HepG2 (cell line): ENCODE data around the gene RHOT2. TPM values are rescaled to one million over a fixed set of nuclear protein-coding genes. Genes with fewer than 3 reads are reported as not detected.

Experiments used
- ATAC-seq: fragments of 200-7000 bp; cut with Tn5 transposase; 3 replicates; pipeline ENCODE4 v1.9.1; 2020; ENCODE audit warnings: mild to moderate bottlenecking, moderate library complexity
- BruUV-seq: library from RNA; stranded (reverse); fragments of 400-500 nt; replicated peaks from 2 replicates; lab custom pipeline; 2021; lab: Mats Ljungman, UMichigan
- CTCF ChIA-PET: fragments of 300-600 bp; formaldehyde crosslinking; extraction: SDS; loops from one replicate; lab custom pipeline; 2021; ENCODE audit warnings: low total read pairs, inconsistent platforms, low intra/inter-chr PET ratio; lab: Yijun Ruan, JAX
- POLR2A ChIA-PET: fragments of 350-600 bp; sonication (Branson Sonifier 250); formaldehyde crosslinking; loops from one replicate; lab custom pipeline; 2020; ENCODE audit warnings: antibody characterized with exemption, inconsistent platforms; lab: Yijun Ruan, JAX
- DNase-seq: peaks from one replicate; pipeline ENCODE4 v3.0.0-alpha.2; 2015; ENCODE audit warnings: low spot score
- FAIRE-seq: peaks from 3 replicates; lab custom pipeline; 2011; peaks lifted over from hg19 to GRCh38; lab: Jason Lieb, UNC
- H2AFZ ChIP-seq: one replicate; pipeline ENCODE4 v1.6.1; 2011; ENCODE audit warnings: low read length, inconsistent platforms
- H3K27ac ChIP-seq: fragments of 300-600 bp; 3 replicates; pipeline ENCODE4 v1.8.0; 2011; ENCODE audit warnings: mixed run types, mild to moderate bottlenecking, mixed read lengths, low read length, inconsistent platforms; ENCODE audit not compliant: insufficient read depth; ENCODE audit errors: extremely low read length
- H3K27me3 ChIP-seq, 2 experiments: fragments of 200-600 bp in 1 of 2; 2 replicates in 1 of 2; 3 replicates in 1 of 2; pipeline versions ENCODE4 v1.6.0 to v1.8.0; 2011; ENCODE audit warnings: low read length in 2 of 2, mild to moderate bottlenecking in 2 of 2, moderate library complexity in 2 of 2, inconsistent platforms in 1 of 2; ENCODE audit not compliant: insufficient read depth in 2 of 2, control insufficient read depth in 1 of 2
- H3K36me3 ChIP-seq, 2 experiments: fragments of 200-600 bp in 1 of 2; replicated peaks in 1 of 2; 2 replicates in 1 of 2; 3 replicates in 1 of 2; pipeline versions ENCODE4 v1.5.1 to v1.8.0; 2011; ENCODE audit warnings: low read length in 2 of 2, inconsistent platforms in 1 of 2; ENCODE audit not compliant: insufficient read depth in 2 of 2, control insufficient read depth in 1 of 2
- H3K4me1 ChIP-seq: 2 replicates; pipeline ENCODE4 v1.5.1; 2012; ENCODE audit warnings: low read length, inconsistent platforms; ENCODE audit not compliant: insufficient read depth
- H3K4me2 ChIP-seq: 2 replicates; pipeline ENCODE4 v1.6.0; 2011; ENCODE audit warnings: low read depth, low read length, inconsistent platforms
- H3K4me3 ChIP-seq, 3 experiments: fragments of 200-600 bp in 1 of 3; sonication (generic), shearing (Covaris generic) in 1 of 3; replicated peaks in 1 of 3; 2 replicates each; pipeline ENCODE4 v1.5.1; 2011 to 2016; ENCODE audit warnings: low read length in 3 of 3, inconsistent platforms in 2 of 3, low read depth in 2 of 3, mild to moderate bottlenecking in 2 of 3, control low read depth in 1 of 3, mixed read lengths in 1 of 3; ENCODE audit not compliant: insufficient read depth in 1 of 3
- H3K79me2 ChIP-seq: one replicate; pipeline ENCODE4 v1.6.1; 2011; ENCODE audit warnings: low read length, inconsistent platforms; ENCODE audit not compliant: insufficient read depth
- H3K9ac ChIP-seq: 2 replicates; pipeline ENCODE4 v1.6.0; 2011; ENCODE audit warnings: mild to moderate bottlenecking, low read depth, low read length, inconsistent platforms; ENCODE audit not compliant: insufficient read depth
- H3K9me3 ChIP-seq: 2 replicates; pipeline ENCODE4 v1.5.1; 2012; ENCODE audit warnings: mild to moderate bottlenecking, low read length
- H4K20me1 ChIP-seq: 2 replicates; pipeline ENCODE4 v1.6.0; 2011; ENCODE audit warnings: inconsistent platforms, mild to moderate bottlenecking, low read length, moderate library complexity; ENCODE audit not compliant: insufficient read depth
- ARNT2 ChIP-seq: sonication (generic); formaldehyde crosslinking; IDR thresholded peaks from 2 replicates; pipeline ENCODE4 v1.8.0; 2022; ENCODE audit warnings: mild to moderate bottlenecking, low read depth, missing genetic modification reagents, moderate library complexity
- CENPX ChIP-seq: sonication (generic); formaldehyde crosslinking; IDR thresholded peaks from 2 replicates; pipeline ENCODE4 v1.9.0; 2021; ENCODE audit warnings: mild to moderate bottlenecking, missing genetic modification reagents, moderate library complexity
- ETV5 ChIP-seq: IDR thresholded peaks from 2 replicates; pipeline ENCODE4 v1.6.1; 2018; ENCODE audit warnings: missing biosample characterization, missing genetic modification reagents, inconsistent platforms, borderline replicate concordance
- FLYWCH1 ChIP-seq: sonication (generic); formaldehyde crosslinking; IDR thresholded peaks from 2 replicates; pipeline ENCODE4 v1.8.1; 2023; ENCODE audit warnings: mild to moderate bottlenecking, missing genetic modification reagents
- KDM3A ChIP-seq: IDR thresholded peaks from 2 replicates; pipeline ENCODE4 v1.6.1; 2018; ENCODE audit warnings: low read depth, missing compliant biosample characterization
- MEIS2 ChIP-seq: sonication (generic); formaldehyde crosslinking; IDR thresholded peaks from 2 replicates; pipeline ENCODE4 v1.9.0; 2021; ENCODE audit warnings: mild to moderate bottlenecking, missing genetic modification reagents
- NFE2L1 ChIP-seq: sonication (generic); formaldehyde crosslinking; IDR thresholded peaks from 2 replicates; pipeline ENCODE4 v1.4.0; 2020; ENCODE audit warnings: missing genetic modification reagents, mild to moderate bottlenecking, borderline replicate concordance
- NR1H2 ChIP-seq: sonication (generic); formaldehyde crosslinking; IDR thresholded peaks from 2 replicates; pipeline ENCODE4 v1.8.1; 2022; ENCODE audit warnings: low read depth, missing genetic modification reagents, borderline replicate concordance
- PAF1 ChIP-seq: IDR thresholded peaks from 2 replicates; pipeline ENCODE4 v1.6.1; 2016; ENCODE audit warnings: missing genetic modification reagents, missing compliant biosample characterization
- PAWR ChIP-seq: sonication (generic); formaldehyde crosslinking; IDR thresholded peaks from 2 replicates; pipeline ENCODE4 v1.4.0; 2020; ENCODE audit warnings: missing genetic modification reagents, mild to moderate bottlenecking, borderline replicate concordance
- PRMT3 ChIP-seq: sonication (generic); formaldehyde crosslinking; IDR thresholded peaks from 2 replicates; pipeline ENCODE4 v1.8.1; 2022; ENCODE audit warnings: low read depth, mild to moderate bottlenecking, moderate library complexity, missing genetic modification reagents, borderline replicate concordance
- RCOR2 ChIP-seq: IDR thresholded peaks from 2 replicates; pipeline ENCODE4 v1.6.1; 2016; ENCODE audit warnings: missing biosample characterization, missing genetic modification reagents
- ZNF234 ChIP-seq: sonication (generic); formaldehyde crosslinking; conservative IDR thresholded peaks from 2 replicates; pipeline ENCODE4 v1.5.1; 2020; ENCODE audit warnings: mild to moderate bottlenecking, missing genetic modification reagents
- ZNF333 ChIP-seq: sonication (generic); formaldehyde crosslinking; IDR thresholded peaks from 2 replicates; pipeline ENCODE4 v1.4.0; 2020; ENCODE audit warnings: mild to moderate bottlenecking, missing genetic modification reagents, borderline replicate concordance
- WGBS: methylation state at CpG from one replicate; pipeline ENCODE4 v1.1.6; 2017; ENCODE audit warnings: low lambda C conversion rate; 5-methylcytosine and 5-hydroxymethylcytosine counted together
- in situ Hi-C: cut with HindIII; loops from 2 replicates; pipeline ENCODE4 v1.10.0; 2017; ENCODE audit warnings: low pct_unique_long_range_greater_than_20kb; ENCODE audit not compliant: extremely low pct_ligation_motif_present
- intact Hi-C: fragments of 100-400 bp; cut with micrococcal nuclease; formaldehyde crosslinking; loops from one replicate; pipeline ENCODE4 v1.10.0; 2022; ENCODE audit not compliant: unreplicated experiment
- polyA plus RNA-seq, 8 experiments: library from polyadenylated mRNA; depleted of rRNA in 3 of 8; stranded (reverse) in 7 of 8; unstranded in 1 of 8; fragments of >200 nt; fragmentation: Illumina TruSeq in 4 of 8; extraction: Trizol in 4 of 8; gene quantifications; 2 replicates each; pipeline versions ENCODE4 v1.2.1 to v1.2.3, GENCODE V29; 2011 to 2016; ENCODE audit warnings: low read depth in 4 of 8, missing spikeins in 1 of 8, mixed read lengths in 1 of 8; ENCODE audit not compliant: insufficient read depth in 1 of 8
- total RNA-seq, 5 experiments: library from RNA; depleted of rRNA; stranded (reverse); fragments of >200 nt; fragmentation: Illumina TruSeq; extraction: Trizol; gene quantifications; 2 replicates each; pipeline ENCODE4 v1.2.3, GENCODE V29; 2016; ENCODE audit warnings: low read depth in 1 of 5
- TF ChIP-seq, protein P1 (sequence below): sonication (generic); formaldehyde crosslinking; IDR thresholded peaks from 2 replicates; pipeline ENCODE4 v1.8.1; 2023; ENCODE audit warnings: mild to moderate bottlenecking, moderate library complexity, missing genetic modification reagents
- TF ChIP-seq, protein P2 (sequence below): sonication (generic); formaldehyde crosslinking; IDR thresholded peaks from 2 replicates; pipeline ENCODE4 v1.5.0; 2020; ENCODE audit warnings: missing genetic modification reagents

Gene RHOT2
- total and polyA plus RNA-seq, 2 of the 13 experiments (the other 11 are each of a cell fraction or from before 2014, with no cell fraction given): 63.6 to 76.9 TPM

DNA sequence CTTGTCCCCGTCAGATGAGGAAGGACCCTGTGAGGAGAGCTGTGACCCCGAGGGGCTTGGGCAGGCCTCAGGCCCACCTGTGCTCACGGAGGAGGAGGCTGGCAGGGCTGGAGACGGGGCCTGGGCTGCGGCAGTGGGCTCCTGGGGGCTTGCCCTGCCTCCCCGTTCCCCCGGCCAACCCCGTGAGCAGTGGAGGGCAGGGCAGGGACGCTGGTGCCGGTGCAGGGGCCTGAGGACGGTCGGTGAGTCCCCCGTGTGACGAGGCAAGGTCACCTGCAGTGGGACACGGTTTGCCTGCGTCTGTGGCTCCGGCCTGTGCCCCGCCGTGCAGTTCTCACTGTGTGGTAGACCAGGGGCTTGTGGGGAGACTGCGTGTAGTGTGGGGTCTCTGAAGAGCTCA, 8.3 kb upstream of the RHOT2 start (continued):
- no peak for TF ChIP-seq RCOR2
- no peak for TF ChIP-seq PAWR (CRISPR knock-in tag)

DNA sequence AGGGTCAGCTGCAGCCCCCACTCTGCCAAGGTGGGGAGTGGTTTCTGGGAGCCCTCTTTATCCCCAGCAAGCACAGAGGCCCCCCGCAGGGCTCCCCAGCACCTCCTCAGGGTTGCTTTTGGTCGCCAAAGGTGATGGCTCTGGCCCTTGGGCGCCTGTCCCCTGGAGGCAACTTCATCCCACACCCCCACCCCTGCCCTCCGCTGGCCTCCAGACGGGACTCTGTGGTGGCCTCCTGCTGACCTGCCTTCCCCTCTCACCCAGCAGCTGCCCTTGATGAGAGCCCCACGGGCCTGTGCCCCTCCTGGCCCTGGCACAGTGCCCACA, 7.8 kb upstream of the RHOT2 start:
- Histone ChIP-seq H3K79me2 (no peaks in the 10 kb centered on the region), H2AFZ (no peak overlapping the region), H3K27me3 (no peaks in the 10 kb centered on the region), H3K36me3 (peaks cover 0 to 2% of the 10 kb centered on the region in 2 experiments; a peak in 1 of 5 replicates), H3K4me2 (no peak overlapping the region), H4K20me1 (no peaks in the 10 kb centered on the region), H3K4me1 (no peaks in the 10 kb centered on the region), H3K4me3 (no peak overlapping the region), H3K9ac (no peak overlapping the region), H3K27ac (no peak overlapping the region), H3K9me3 (no peaks in the 10 kb centered on the region)
- POLR2A ChIA-PET: no interaction called here
- in situ Hi-C loops (no loop called here), intact Hi-C loops (no loop called here)
- CTCF ChIA-PET: no interaction called here
- 80% methylated on average over 1 of the region's 6 CpGs for WGBS
- BruUV-seq: no TSS peak
- FAIRE-seq (no peak), ATAC-seq (no peak), DNase-seq (no peak)
- TF ChIP-seq NFE2L1 (no peak), ZNF234 (CRISPR knock-in tag) (no peak), FLYWCH1 (CRISPR knock-in tag) (no peak), ARNT2 (CRISPR knock-in tag) (no peak), CENPX (CRISPR knock-in tag) (no peak), PAF1 (CRISPR knock-in tag) (no peak), NR1H2 (CRISPR knock-in tag) (no peak), ETV5 (CRISPR knock-in tag) (no peak), MEIS2 (CRISPR knock-in tag) (no peak), KDM3A (CRISPR knock-in tag) (no peak), PRMT3 (CRISPR knock-in tag) (no peak), ZNF333 (no peak)
- TF ChIP-seq, protein P1, sequence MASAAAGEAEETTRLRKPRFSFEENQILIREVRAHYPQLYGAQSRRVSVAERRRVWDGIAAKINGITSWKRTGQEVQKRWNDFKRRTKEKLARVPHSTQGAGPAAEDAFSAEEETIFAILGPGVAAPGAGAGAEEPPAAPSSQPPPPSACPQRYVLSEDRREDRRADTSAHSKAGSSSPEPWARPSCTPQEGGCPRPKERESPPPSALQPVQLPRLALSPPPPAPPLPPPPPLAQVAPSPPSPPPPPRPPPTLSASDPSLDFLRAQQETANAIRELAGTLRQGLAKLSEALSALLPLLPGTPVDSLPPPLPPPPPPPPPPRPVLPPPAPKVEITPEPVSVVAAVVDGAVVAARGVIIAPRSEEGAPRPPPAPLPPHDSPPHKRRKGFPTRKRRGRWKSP (CRISPR knock-in tag): no peak
- TF ChIP-seq, protein P2, sequence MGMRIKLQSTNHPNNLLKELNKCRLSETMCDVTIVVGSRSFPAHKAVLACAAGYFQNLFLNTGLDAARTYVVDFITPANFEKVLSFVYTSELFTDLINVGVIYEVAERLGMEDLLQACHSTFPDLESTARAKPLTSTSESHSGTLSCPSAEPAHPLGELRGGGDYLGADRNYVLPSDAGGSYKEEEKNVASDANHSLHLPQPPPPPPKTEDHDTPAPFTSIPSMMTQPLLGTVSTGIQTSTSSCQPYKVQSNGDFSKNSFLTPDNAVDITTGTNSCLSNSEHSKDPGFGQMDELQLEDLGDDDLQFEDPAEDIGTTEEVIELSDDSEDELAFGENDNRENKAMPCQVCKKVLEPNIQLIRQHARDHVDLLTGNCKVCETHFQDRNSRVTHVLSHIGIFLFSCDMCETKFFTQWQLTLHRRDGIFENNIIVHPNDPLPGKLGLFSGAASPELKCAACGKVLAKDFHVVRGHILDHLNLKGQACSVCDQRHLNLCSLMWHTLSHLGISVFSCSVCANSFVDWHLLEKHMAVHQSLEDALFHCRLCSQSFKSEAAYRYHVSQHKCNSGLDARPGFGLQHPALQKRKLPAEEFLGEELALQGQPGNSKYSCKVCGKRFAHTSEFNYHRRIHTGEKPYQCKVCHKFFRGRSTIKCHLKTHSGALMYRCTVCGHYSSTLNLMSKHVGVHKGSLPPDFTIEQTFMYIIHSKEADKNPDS (CRISPR knock-in tag): no peak
